ENCODE measurements around the gene CEMIP.

DNA sequence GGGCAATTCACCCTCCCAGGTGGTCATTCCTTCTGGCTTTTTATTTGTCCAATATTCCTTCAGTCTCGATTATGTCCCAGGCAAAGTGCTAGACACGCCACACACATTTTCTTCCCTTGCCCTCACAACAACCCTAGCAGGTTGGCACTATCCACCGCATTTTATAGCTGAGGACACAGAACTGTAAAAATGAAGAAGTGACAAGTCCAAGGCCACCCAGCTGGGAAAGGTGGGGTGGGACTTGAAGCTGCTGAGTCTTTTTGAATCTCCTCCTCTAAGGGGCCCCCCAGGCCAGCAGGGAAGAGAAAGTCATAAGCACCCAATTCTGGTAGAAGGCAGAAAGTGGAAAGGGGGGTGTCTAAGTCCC is 60.6 kb downstream of the CEMIP start:
- TF ChIP-seq, protein P1, sequence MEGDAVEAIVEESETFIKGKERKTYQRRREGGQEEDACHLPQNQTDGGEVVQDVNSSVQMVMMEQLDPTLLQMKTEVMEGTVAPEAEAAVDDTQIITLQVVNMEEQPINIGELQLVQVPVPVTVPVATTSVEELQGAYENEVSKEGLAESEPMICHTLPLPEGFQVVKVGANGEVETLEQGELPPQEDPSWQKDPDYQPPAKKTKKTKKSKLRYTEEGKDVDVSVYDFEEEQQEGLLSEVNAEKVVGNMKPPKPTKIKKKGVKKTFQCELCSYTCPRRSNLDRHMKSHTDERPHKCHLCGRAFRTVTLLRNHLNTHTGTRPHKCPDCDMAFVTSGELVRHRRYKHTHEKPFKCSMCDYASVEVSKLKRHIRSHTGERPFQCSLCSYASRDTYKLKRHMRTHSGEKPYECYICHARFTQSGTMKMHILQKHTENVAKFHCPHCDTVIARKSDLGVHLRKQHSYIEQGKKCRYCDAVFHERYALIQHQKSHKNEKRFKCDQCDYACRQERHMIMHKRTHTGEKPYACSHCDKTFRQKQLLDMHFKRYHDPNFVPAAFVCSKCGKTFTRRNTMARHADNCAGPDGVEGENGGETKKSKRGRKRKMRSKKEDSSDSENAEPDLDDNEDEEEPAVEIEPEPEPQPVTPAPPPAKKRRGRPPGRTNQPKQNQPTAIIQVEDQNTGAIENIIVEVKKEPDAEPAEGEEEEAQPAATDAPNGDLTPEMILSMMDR (conservative IDR thresholded peaks at IDR 0.05; ENCODE audit: low read length), result no peak
- TF ChIP-seq EZH2phosphoT487 (IDR thresholded peaks at IDR 0.05; ENCODE audit: borderline replicate concordance, low read depth, low read length), result no peak

Data from OCI-LY7 (cell line).